Measurements from ENCODE around the gene DMGDH.
A peak's percentile ranks its signal among the peaks of the same experiment; 100 is the strongest.

Gene DMGDH

DNA sequence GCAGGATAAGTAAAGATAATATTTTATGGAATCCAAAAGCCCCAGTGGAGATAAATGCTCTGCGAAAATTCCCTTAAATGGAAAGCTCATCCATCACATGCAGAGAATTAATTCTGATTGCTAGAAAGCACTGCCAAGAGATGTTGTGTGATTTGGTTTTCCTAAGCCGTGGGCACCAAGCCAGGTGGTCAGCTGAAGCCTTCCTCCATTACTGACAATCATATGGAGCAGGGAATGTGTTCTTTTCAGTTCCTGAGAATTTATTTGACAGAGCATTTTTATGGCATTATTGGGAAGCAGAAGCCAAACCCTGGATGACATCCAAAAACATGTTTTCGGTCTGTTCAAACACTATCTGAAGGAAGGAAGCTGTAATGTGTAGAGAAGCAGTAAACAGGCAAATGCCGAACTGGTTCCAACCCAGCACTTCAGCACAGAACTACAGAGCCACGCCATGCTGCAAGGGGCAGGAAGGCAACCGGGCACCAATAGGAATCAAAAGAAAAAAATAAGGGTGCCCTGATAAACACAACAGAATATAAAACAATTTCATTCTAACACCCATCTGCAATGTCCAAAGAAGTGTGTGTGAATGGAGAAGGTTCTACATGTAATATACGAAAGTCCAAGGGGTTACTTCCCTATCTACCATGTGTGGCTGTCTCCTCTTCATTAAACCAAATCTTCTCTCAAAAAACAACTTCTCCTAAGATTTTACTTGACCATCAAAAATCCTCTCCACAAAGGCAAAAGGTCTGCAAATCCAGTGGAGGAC is 96.6 kb downstream of the DMGDH start:
- DNase-seq, result peak in 1 of 2 donors; percentile 35

DNA sequence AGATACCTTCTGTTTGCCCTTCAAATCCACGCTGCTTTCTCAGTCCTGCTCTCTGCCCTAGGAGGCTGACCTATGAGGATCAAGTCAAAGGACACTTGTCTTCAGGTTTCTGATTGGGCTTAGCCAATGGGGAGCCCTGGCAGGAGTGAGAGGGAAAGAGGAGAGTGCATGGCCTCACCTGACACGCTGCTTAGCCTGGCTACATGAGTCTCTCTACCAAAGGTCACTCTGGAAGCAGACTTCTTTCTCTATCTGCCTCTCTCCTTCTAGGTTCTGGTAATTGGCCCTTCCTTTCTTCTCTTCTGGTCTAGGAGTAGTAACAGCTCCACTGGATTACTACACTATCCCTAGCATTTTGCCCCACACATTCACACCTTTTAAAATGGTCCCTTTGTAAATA is 97.5 kb downstream of the DMGDH start:
- no peak for DNase-seq

DNA sequence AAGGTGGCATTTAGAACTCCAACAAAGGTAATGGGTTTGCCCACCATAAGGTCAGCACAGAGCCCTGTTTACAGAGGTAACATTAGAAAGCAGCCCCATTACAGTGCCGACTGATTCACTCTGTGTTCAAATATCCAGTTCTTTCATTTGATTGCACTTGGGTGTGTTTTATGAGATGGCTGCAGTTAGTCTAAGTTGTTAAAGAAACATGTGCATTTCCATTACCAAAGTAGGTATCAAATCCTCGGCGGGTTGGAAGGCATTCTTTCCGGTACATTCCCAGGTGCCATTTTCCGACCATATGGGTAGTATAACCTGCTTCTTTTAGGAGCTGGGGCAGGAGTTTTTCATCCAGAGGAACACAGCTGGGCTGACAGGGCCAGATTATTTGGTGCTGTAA is 100.7 kb downstream of the DMGDH start:
- DNase-seq, result no peak

DNA sequence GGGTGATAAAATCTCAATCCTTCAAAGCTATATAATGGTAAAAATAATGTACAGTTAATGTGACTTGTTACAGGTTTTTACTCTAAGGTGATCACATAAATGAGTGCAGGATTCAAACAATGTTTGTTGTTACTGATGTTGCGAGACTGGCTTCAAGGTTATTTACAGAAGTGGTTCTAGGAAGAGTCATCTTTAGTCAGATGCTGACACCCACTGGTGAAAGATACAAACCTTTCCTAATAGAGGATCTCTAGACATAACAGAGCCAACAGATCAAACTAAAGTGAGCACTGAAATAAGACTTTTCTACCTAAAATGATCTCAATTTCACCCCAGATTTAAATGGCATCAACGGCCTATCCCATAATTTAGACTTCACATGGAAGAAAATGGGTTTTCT is 104.6 kb downstream of the DMGDH start:
- DNase-seq, result peak; percentile 71 to 74

DNA sequence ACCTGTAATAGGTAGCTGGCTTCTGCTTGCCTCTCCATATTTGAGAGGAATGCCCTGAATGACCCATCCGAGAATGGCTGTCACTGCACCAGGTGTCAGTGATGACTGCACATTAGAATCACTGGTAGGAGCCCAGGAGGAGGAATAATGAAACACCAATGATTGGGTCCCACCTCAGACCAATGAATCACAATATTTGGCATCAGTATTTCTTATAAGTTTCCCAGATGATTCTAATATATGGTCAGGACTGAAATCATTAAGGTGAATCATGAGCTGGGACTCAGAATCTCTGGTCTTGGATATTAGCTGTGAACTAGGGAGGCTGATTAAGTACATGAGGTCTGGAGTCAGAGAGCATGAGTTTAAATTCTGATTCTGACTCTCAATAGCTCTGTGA is 107.7 kb downstream of the DMGDH start:
- no peak for DNase-seq

DNA sequence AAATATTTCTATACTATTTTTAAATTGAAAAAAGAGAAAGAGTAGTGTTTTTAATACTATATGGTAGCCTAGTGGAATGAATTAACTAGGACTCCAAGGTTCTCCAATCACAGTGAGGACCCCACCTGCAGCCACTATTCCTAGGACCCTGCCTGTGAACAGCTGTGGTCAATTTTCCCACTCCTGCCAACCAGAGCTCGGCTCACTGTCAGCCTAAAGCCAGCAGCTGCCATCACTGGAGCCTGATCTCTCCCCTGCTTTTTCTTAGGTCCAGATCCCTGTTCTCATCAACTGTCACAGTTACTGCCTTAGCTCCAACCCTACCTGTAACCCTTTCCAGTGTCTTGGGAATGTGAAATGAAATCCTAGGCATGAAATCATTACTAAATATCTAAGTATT is 109.7 kb downstream of the DMGDH start:
- DNase-seq, result no peak

DNA sequence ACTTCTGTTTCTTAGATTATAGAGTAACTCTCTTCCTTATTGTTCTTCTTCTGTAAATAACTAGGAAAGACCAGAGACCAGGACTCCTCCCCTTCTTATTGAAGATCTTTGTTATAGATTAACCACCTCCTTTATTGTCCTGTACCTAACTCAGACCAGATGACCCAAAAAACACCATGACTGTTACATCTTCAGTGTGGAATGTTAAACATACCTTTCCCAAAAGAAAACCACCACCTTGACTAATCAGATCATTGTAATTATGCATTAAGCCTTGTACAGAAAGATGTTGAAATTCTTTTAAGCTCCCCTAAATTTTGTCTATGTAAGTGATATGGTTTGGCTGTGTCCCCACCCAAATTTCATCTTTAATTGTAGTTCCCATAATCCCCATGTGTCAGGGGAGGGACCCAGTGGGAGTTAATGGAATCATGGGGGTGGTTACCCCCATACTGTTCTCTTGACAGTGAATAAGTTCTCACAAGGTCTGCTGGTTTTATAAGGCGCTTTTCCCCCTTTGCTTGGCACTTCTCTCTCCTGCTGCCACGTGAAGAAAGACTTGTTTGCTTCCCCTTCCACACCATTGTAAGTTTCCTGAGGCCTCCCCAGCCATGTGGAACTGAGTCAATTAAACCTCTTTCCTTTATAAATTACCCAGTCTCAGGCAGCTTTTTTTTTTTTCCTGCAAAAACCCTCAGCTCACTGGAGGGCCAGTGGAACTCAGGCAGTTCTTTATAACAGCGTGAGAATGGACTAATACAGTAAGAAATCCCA is 110.6 kb downstream of the DMGDH start:
- peak in 1 of 2 donors; percentile 68 for DNase-seq

DNA sequence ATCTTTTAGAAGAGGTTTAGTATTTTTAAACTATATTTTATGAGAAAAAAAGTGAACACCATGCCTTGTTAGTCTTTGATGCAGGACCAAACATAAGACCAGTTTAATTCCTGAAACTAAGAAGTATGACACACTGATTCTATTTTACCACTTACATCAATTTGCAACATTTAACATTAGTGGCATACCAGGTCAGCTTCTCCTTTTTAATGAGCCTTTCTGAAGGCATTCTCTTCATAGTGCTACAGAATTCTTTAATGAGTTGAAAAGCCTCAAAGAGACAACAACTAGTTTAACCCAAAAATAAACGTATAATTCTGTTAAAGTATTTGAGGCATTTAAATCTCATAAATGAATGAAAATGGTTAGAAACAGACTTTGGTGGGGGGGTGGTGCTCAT is 112.6 kb downstream of the DMGDH start:
- no peak for DNase-seq

DNA sequence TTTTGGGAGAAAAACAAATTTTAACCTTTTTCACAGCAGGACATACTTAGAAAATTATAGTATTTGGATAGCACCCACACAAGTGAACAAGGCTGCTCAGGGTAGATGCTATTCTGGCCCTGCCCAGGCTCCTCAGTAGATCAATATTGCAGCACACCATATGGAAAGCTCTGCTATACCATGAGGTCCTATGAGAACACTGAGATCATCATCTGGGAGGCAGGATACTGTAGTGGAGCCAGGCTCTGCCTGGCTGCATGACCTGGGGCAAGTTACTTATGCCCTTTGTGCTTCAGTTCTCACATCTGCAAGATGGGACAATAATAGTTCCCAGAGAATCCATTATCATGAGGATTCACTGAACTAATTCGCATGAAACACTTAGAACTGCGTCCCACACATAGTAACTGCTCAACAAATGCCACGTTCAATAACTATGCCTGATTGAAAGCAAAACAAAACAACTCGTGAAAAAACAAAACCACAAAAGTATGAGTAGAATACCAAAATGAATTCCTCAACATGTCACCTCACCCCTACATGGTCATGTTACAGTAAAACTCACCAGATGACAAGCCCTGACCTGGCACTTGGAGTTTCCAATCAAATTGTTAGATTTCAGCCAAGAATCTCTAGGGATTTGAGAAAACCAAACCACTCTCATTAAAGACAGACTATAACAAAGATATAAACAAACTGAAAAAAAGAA is 116.2 kb downstream of the DMGDH start:
- no peak for DNase-seq
